HepG2 (cell line): ENCODE measurements around the gene HOXB4. TPM values are rescaled to one million over a fixed set of nuclear protein-coding genes. Genes with fewer than 3 reads are reported as not detected.

Experiments used
- ATAC-seq: fragments of 200-7000 bp; cut with Tn5 transposase; 3 replicates; pipeline ENCODE4 v1.9.1; 2020; ENCODE audit warnings: mild to moderate bottlenecking, moderate library complexity
- BruUV-seq: library from RNA; stranded (reverse); fragments of 400-500 nt; replicated peaks from 2 replicates; lab custom pipeline; 2021; lab: Mats Ljungman, UMichigan
- CTCF ChIA-PET: fragments of 300-600 bp; formaldehyde crosslinking; extraction: SDS; loops from one replicate; lab custom pipeline; 2021; ENCODE audit warnings: low total read pairs, inconsistent platforms, low intra/inter-chr PET ratio; lab: Yijun Ruan, JAX
- POLR2A ChIA-PET: fragments of 350-600 bp; sonication (Branson Sonifier 250); formaldehyde crosslinking; loops from one replicate; lab custom pipeline; 2020; ENCODE audit warnings: antibody characterized with exemption, inconsistent platforms; lab: Yijun Ruan, JAX
- DNase-seq: peaks from one replicate; pipeline ENCODE4 v3.0.0-alpha.2; 2015; ENCODE audit warnings: low spot score
- FAIRE-seq: peaks from 3 replicates; lab custom pipeline; 2011; peaks lifted over from hg19 to GRCh38; lab: Jason Lieb, UNC
- H2AFZ ChIP-seq: one replicate; pipeline ENCODE4 v1.6.1; 2011; ENCODE audit warnings: low read length, inconsistent platforms
- H3K27ac ChIP-seq: fragments of 300-600 bp; 3 replicates; pipeline ENCODE4 v1.8.0; 2011; ENCODE audit warnings: mixed run types, mild to moderate bottlenecking, mixed read lengths, low read length, inconsistent platforms; ENCODE audit not compliant: insufficient read depth; ENCODE audit errors: extremely low read length
- H3K27me3 ChIP-seq, 2 experiments: fragments of 200-600 bp in 1 of 2; 2 replicates in 1 of 2; 3 replicates in 1 of 2; pipeline versions ENCODE4 v1.6.0 to v1.8.0; 2011; ENCODE audit warnings: low read length in 2 of 2, mild to moderate bottlenecking in 2 of 2, moderate library complexity in 2 of 2, inconsistent platforms in 1 of 2; ENCODE audit not compliant: insufficient read depth in 2 of 2, control insufficient read depth in 1 of 2
- H3K36me3 ChIP-seq, 2 experiments: fragments of 200-600 bp in 1 of 2; replicated peaks in 1 of 2; 2 replicates in 1 of 2; 3 replicates in 1 of 2; pipeline versions ENCODE4 v1.5.1 to v1.8.0; 2011; ENCODE audit warnings: low read length in 2 of 2, inconsistent platforms in 1 of 2; ENCODE audit not compliant: insufficient read depth in 2 of 2, control insufficient read depth in 1 of 2
- H3K4me1 ChIP-seq: 2 replicates; pipeline ENCODE4 v1.5.1; 2012; ENCODE audit warnings: low read length, inconsistent platforms; ENCODE audit not compliant: insufficient read depth
- H3K4me2 ChIP-seq: 2 replicates; pipeline ENCODE4 v1.6.0; 2011; ENCODE audit warnings: low read depth, low read length, inconsistent platforms
- H3K4me3 ChIP-seq, 3 experiments: fragments of 200-600 bp in 1 of 3; sonication (generic), shearing (Covaris generic) in 1 of 3; replicated peaks in 1 of 3; 2 replicates each; pipeline ENCODE4 v1.5.1; 2011 to 2016; ENCODE audit warnings: low read length in 3 of 3, inconsistent platforms in 2 of 3, low read depth in 2 of 3, mild to moderate bottlenecking in 2 of 3, control low read depth in 1 of 3, mixed read lengths in 1 of 3; ENCODE audit not compliant: insufficient read depth in 1 of 3
- H3K79me2 ChIP-seq: one replicate; pipeline ENCODE4 v1.6.1; 2011; ENCODE audit warnings: low read length, inconsistent platforms; ENCODE audit not compliant: insufficient read depth
- H3K9ac ChIP-seq: 2 replicates; pipeline ENCODE4 v1.6.0; 2011; ENCODE audit warnings: mild to moderate bottlenecking, low read depth, low read length, inconsistent platforms; ENCODE audit not compliant: insufficient read depth
- H3K9me3 ChIP-seq: 2 replicates; pipeline ENCODE4 v1.5.1; 2012; ENCODE audit warnings: mild to moderate bottlenecking, low read length
- H4K20me1 ChIP-seq: 2 replicates; pipeline ENCODE4 v1.6.0; 2011; ENCODE audit warnings: inconsistent platforms, mild to moderate bottlenecking, low read length, moderate library complexity; ENCODE audit not compliant: insufficient read depth
- DMTF1 ChIP-seq: sonication (generic); formaldehyde crosslinking; IDR thresholded peaks from 2 replicates; pipeline ENCODE4 v1.4.0; 2020; ENCODE audit warnings: mild to moderate bottlenecking, missing genetic modification reagents
- EZH2 ChIP-seq: conservative IDR thresholded peaks from 2 replicates; pipeline ENCODE4 v1.6.1; 2012; ENCODE audit warnings: mild to moderate bottlenecking, low read depth, low read length, moderate library complexity
- ISX ChIP-seq: sonication (generic); formaldehyde crosslinking; conservative IDR thresholded peaks from 2 replicates; pipeline ENCODE4 v1.5.0; 2020; ENCODE audit warnings: missing genetic modification reagents
- KDM5A ChIP-seq: fragments of 200-600 bp; sonication (generic); IDR thresholded peaks from 2 replicates; pipeline ENCODE4 v1.7.0; 2018; ENCODE audit warnings: antibody characterized with exemption, mild to moderate bottlenecking, low read length, borderline replicate concordance
- TCF7 ChIP-seq: sonication (generic); IDR thresholded peaks from 2 replicates; pipeline ENCODE4 v1.6.1; 2016; ENCODE audit warnings: antibody characterized with exemption, low read depth
- ZEB1 ChIP-seq: IDR thresholded peaks from 2 replicates; pipeline ENCODE4 v1.6.1; 2012; ENCODE audit warnings: mild to moderate bottlenecking, low read depth, inconsistent platforms; ENCODE audit not compliant: insufficient replicate concordance
- ZFP36 ChIP-seq: fragments of 150-350 bp; IDR thresholded peaks from 2 replicates; pipeline ENCODE4 v1.6.1; 2018; ENCODE audit warnings: borderline replicate concordance, low read length, low read depth; ENCODE audit not compliant: partially characterized antibody
- WGBS: methylation state at CpG from one replicate; pipeline ENCODE4 v1.1.6; 2017; ENCODE audit warnings: low lambda C conversion rate; 5-methylcytosine and 5-hydroxymethylcytosine counted together
- in situ Hi-C: cut with HindIII; loops from 2 replicates; pipeline ENCODE4 v1.10.0; 2017; ENCODE audit warnings: low pct_unique_long_range_greater_than_20kb; ENCODE audit not compliant: extremely low pct_ligation_motif_present
- intact Hi-C: fragments of 100-400 bp; cut with micrococcal nuclease; formaldehyde crosslinking; loops from one replicate; pipeline ENCODE4 v1.10.0; 2022; ENCODE audit not compliant: unreplicated experiment
- polyA plus RNA-seq, 8 experiments: library from polyadenylated mRNA; depleted of rRNA in 3 of 8; stranded (reverse) in 7 of 8; unstranded in 1 of 8; fragments of >200 nt; fragmentation: Illumina TruSeq in 4 of 8; extraction: Trizol in 4 of 8; gene quantifications; 2 replicates each; pipeline versions ENCODE4 v1.2.1 to v1.2.3, GENCODE V29; 2011 to 2016; ENCODE audit warnings: low read depth in 4 of 8, missing spikeins in 1 of 8, mixed read lengths in 1 of 8; ENCODE audit not compliant: insufficient read depth in 1 of 8
- total RNA-seq, 5 experiments: library from RNA; depleted of rRNA; stranded (reverse); fragments of >200 nt; fragmentation: Illumina TruSeq; extraction: Trizol; gene quantifications; 2 replicates each; pipeline ENCODE4 v1.2.3, GENCODE V29; 2016; ENCODE audit warnings: low read depth in 1 of 5

Gene HOXB4
- total and polyA plus RNA-seq, 2 of the 13 experiments (the other 11 are each of a cell fraction or from before 2014, with no cell fraction given), result not detected

GRCh38 chr17:48578616-48579470 lies 693 bp upstream of the HOXB4 start:
- Histone ChIP-seq H3K4me1 (no peaks in the 10 kb centered on the region), H3K36me3 (no peaks in the 10 kb centered on the region), H4K20me1 (no peaks in the 10 kb centered on the region; the same call in 1 of the 2 replicates), H3K9ac (no peak overlapping the region), H3K4me2 (no peak overlapping the region), H3K79me2 (no peaks in the 10 kb centered on the region), H3K27ac (no peak overlapping the region), H3K4me3 (no peak overlapping the region), H2AFZ (no peak overlapping the region), H3K27me3 (peaks cover 31 to 89% of the 10 kb centered on the region in 2 experiments), H3K9me3 (no peaks in the 10 kb centered on the region)
- POLR2A ChIA-PET, result no interaction called here
- FAIRE-seq (no peak), DNase-seq (no peak), ATAC-seq (no peak)
- intact Hi-C loops (no loop called here), in situ Hi-C loops (no loop called here)
- CTCF ChIA-PET, result no interaction called here
- WGBS, result 30% methylated on average over 41 of the region's 43 CpGs
- no TSS peak for BruUV-seq
- TF ChIP-seq TCF7 (no peak), EZH2 (peak; percentile 94), ISX (CRISPR knock-in tag) (no peak), DMTF1 (no peak), ZEB1 (no peak), ZFP36 (peak; percentile 25), KDM5A (no peak)
